ENCODE results near the gene PRKAR1B. TPM values are rescaled to one million over a fixed set of nuclear protein-coding genes. Genes with fewer than 3 reads are reported as not detected.
"Not testable (repeated sequence)": the region's sequence is repeated elsewhere in the genome, so short reads cannot be mapped to it uniquely, and the experiment has no call there.

The PRKAR1B gene
- total RNA-seq, 1 experiment from 2014 or later: 6.9 TPM

DNA sequence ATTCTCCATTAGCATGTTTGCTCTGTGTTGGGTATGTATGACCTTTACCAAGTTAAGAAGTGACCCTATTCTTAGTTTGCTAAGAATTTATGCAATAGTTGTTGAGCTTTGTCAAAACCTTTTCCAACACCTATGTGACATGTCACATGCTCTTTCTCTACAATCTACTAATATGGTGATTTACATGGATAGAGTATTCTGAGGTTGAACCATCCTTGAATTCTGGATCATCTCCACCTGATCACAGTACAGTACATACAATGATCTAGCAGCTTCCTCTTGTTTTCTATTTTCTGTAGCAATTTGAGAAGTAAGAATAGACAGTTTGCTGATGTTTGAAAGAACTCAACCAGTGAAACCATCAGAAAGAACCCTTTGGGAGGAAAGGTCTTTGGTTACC is 106.2 kb downstream of the PRKAR1B start:
- no peak for DNase-seq
- Histone ChIP-seq H3K27me3 (no peaks in the 10 kb centered on the region), H3K36me3 (no peaks in the 10 kb centered on the region), H3K27ac (no peak overlapping the region), H3K4me3 (no peak overlapping the region), H3K9me3 (replicated peaks) (peaks cover 6% of the 10 kb centered on the region; the same call in 1 of the 2 replicates), H3K4me1 (no peaks in the 10 kb centered on the region)

- Histone ChIP-seq H3K27ac (no peak overlapping the region), H3K36me3 (no peaks in the 10 kb centered on the region), H3K4me1 (no peaks in the 10 kb centered on the region), H3K4me3 (no peak overlapping the region), H3K27me3 (no peaks in the 10 kb centered on the region), H3K9me3 (replicated peaks) (peaks cover 6% of the 10 kb centered on the region; the same call in 1 of the 2 replicates)
- no peak for DNase-seq
Observed at GRCh38 chr7:620056-620455, 107.0 kb downstream of the PRKAR1B start.

GRCh38 chr7:619368-619840 is 107.7 kb downstream of the PRKAR1B start:
- DNase-seq: no peak
- H3K36me3 ChIP-seq: no peaks in the 10 kb centered on the region
- H3K4me1 ChIP-seq: no peaks in the 10 kb centered on the region
- peaks cover 6% of the 10 kb centered on the region; the same call in 1 of the 2 replicates for H3K9me3 ChIP-seq (replicated peaks)
- no peak overlapping the region for H3K27ac ChIP-seq
- no peaks in the 10 kb centered on the region for H3K27me3 ChIP-seq
- H3K4me3 ChIP-seq: no peak overlapping the region

DNA sequence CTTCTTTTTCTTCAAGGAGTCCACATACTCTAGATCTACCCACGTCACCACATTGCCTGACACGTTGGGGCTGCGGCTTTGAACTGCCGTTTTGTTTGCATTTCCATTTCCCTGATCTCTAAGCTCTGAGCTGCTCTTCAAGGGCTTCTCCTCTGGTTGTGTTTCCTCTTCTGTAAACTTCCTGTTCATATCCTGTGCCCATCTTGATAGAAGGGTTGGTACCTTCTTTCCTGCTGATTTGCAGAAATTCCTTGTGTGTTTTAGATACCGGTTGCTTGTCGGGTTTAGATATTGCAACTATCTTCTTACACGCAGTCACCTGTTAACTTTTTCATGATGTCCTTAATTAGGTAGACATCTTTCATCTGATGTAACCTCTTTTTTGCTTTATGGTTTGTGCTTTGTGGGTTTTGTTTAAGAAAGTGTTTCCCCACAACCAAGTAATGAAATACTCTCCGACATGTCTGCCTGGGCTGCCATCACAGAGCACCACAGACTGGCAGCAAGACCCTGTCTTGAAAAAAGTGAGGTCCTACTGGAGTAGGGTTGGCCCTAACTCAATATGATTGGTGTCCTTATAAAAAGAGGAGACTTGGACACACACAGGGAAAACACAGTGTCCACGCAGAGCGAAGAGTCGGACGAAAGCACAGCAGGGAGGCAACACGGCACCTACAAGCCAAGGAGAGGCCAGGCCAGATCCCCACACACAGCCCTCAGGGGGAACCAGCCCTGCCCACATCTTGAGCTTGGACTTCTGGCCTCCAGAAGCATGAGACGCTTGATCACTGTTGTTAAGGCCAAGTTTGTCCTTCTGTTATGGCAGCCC is 108.3 kb downstream of the PRKAR1B start:
- no peaks in the 10 kb centered on the region for H3K27me3 ChIP-seq
- DNase-seq: no peak
- H3K9me3 ChIP-seq (replicated peaks): peaks cover 6% of the 10 kb centered on the region; the same call in 1 of the 2 replicates
- H3K4me3 ChIP-seq: no peak overlapping the region
- no peaks in the 10 kb centered on the region for H3K36me3 ChIP-seq
- H3K27ac ChIP-seq: no peak overlapping the region
- no peaks in the 10 kb centered on the region for H3K4me1 ChIP-seq

- Histone ChIP-seq H3K27ac (no peak overlapping the region), H3K36me3 (no peaks in the 10 kb centered on the region), H3K27me3 (no peaks in the 10 kb centered on the region), H3K4me3 (no peak overlapping the region), H3K9me3 (replicated peaks) (peaks cover 6% of the 10 kb centered on the region; the same call in 1 of the 2 replicates), H3K4me1 (no peaks in the 10 kb centered on the region)
- DNase-seq: no peak
Observed at GRCh38 chr7:617614-618538, 109.2 kb downstream of the PRKAR1B start.

GRCh38 chr7:613442-614140 is 113.5 kb downstream of the PRKAR1B start:
- no peaks in the 10 kb centered on the region for H3K36me3 ChIP-seq
- H3K9me3 ChIP-seq (replicated peaks): no peaks in the 10 kb centered on the region
- no peak overlapping the region for H3K27ac ChIP-seq
- no peaks in the 10 kb centered on the region for H3K4me1 ChIP-seq
- no peak overlapping the region for H3K4me3 ChIP-seq
- no peak for DNase-seq
- no peaks in the 10 kb centered on the region for H3K27me3 ChIP-seq

- H3K27me3 ChIP-seq; H3K9me3 ChIP-seq (replicated peaks); DNase-seq; H3K36me3 ChIP-seq; H3K4me3 ChIP-seq; H3K4me1 ChIP-seq; H3K27ac ChIP-seq: not testable (repeated sequence)
Observed at GRCh38 chr7:611837-612236, 115.2 kb downstream of the PRKAR1B start.

- Histone ChIP-seq H3K27ac (no peak overlapping the region), H3K4me3 (no peak overlapping the region), H3K27me3 (no peaks in the 10 kb centered on the region), H3K9me3 (replicated peaks) (no peaks in the 10 kb centered on the region), H3K4me1 (no peaks in the 10 kb centered on the region), H3K36me3 (no peaks in the 10 kb centered on the region)
- no peak for DNase-seq
Observed at GRCh38 chr7:611281-611810, 115.7 kb downstream of the PRKAR1B start.

GRCh38 chr7:610531-611280 is 116.4 kb downstream of the PRKAR1B start:
- Histone ChIP-seq H3K4me1 (no peaks in the 10 kb centered on the region), H3K27ac (no peak overlapping the region), H3K9me3 (replicated peaks) (no peaks in the 10 kb centered on the region), H3K27me3 (no peaks in the 10 kb centered on the region), H3K36me3 (no peaks in the 10 kb centered on the region), H3K4me3 (no peak overlapping the region)
- no peak for DNase-seq

DNA sequence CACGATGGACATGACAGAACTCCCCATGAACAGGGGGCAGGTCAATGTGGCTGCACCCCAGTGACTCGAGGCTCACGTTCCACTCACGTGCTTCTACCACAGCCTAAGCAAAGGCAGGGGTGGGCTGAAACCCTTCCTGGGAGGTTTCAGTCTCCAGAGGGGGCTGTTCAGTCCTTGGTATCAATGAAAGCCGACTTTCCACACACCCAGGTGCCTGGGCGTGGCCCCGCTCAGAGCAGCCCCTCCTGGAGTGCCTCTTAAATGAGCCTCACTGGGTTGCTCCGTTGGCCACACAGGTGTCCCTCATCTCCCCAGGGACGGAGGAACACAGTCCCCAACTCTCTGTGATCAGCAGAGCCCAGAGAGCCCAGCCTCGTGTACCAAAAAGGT is 116.9 kb downstream of the PRKAR1B start:
- no peak for DNase-seq
- no peaks in the 10 kb centered on the region for H3K36me3 ChIP-seq
- no peaks in the 10 kb centered on the region for H3K4me1 ChIP-seq
- H3K9me3 ChIP-seq (replicated peaks): no peaks in the 10 kb centered on the region
- H3K27me3 ChIP-seq: no peaks in the 10 kb centered on the region
- H3K27ac ChIP-seq: no peak overlapping the region
- H3K4me3 ChIP-seq: no peak overlapping the region

- H3K27ac ChIP-seq: no peak overlapping the region
- no peaks in the 10 kb centered on the region for H3K27me3 ChIP-seq
- no peaks in the 10 kb centered on the region for H3K4me1 ChIP-seq
- no peaks in the 10 kb centered on the region for H3K36me3 ChIP-seq
- H3K4me3 ChIP-seq: no peak overlapping the region
- DNase-seq: no peak
- H3K9me3 ChIP-seq (replicated peaks): no peaks in the 10 kb centered on the region
Observed at GRCh38 chr7:609365-609764, 117.7 kb downstream of the PRKAR1B start.

GRCh38 chr7:608954-609353 is 118.1 kb downstream of the PRKAR1B start:
- Histone ChIP-seq H3K27me3 (no peaks in the 10 kb centered on the region), H3K9me3 (replicated peaks) (no peaks in the 10 kb centered on the region), H3K4me1 (no peaks in the 10 kb centered on the region), H3K36me3 (no peaks in the 10 kb centered on the region), H3K4me3 (no peak overlapping the region), H3K27ac (no peak overlapping the region)
- no peak for DNase-seq

DNA sequence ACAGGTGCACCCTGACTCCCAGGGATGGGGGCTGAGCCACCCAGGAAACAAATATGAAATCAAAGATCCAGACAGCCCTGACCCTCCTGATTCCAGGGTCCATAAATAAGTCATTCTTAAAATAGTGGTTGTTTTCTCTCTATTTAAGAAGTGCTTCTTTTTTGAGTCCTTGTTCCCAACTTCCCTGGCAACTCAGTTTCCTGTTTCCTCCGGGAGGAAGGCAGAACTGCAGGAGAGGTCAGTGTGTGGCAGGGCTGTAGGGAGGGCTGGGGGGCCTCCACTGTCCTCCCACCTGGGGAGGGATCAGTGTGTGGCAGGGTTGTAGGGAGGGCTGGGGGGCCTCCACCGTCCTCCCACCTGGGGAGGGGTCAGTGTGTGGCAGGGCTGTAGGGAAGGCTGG is 118.7 kb downstream of the PRKAR1B start:
- Histone ChIP-seq H3K36me3 (no peaks in the 10 kb centered on the region), H3K27me3 (no peaks in the 10 kb centered on the region), H3K4me3 (no peak overlapping the region), H3K9me3 (replicated peaks) (no peaks in the 10 kb centered on the region), H3K4me1 (no peaks in the 10 kb centered on the region), H3K27ac (no peak overlapping the region)
- no peak for DNase-seq

DNA sequence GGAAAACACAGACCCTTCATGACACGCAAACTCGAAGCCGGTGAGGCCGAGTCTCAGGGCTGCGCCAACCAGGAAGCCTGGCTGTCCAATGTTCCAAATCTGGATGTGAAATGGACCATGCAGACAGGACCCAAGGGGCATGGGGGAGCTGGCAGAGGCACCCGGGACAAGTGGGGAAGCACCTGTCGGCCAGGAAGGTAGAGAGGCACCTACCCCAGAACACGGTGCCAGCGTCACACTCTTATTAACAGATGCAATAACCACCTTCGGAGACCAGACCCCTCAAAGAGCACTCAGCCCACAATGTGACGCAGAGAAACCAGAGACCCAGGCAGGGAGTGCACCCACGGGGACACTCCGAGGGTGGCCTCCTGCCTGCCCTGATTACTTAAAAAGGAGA is 119.1 kb downstream of the PRKAR1B start:
- no peaks in the 10 kb centered on the region for H3K4me1 ChIP-seq
- no peak for DNase-seq
- H3K27ac ChIP-seq: no peak overlapping the region

More for the DNA sequence above, 119.1 kb downstream of the PRKAR1B start:
- Histone ChIP-seq H3K9me3 (replicated peaks) (no peaks in the 10 kb centered on the region), H3K4me3 (no peak overlapping the region), H3K27me3 (no peaks in the 10 kb centered on the region), H3K36me3 (no peaks in the 10 kb centered on the region)

All from SJCRH30 (cell line).